Endometrial microvascular endothelial cells (primary cell): ENCODE results near the gene B3GLCT. TPM values are rescaled to one million over a fixed set of nuclear protein-coding genes. Genes with fewer than 3 reads are reported as not detected.

Experiments used
- in situ Hi-C: cut with HindIII; loops from 2 replicates; pipeline ENCODE4 v1.10.0; 2017; ENCODE audit warnings: low sequenced_read_pairs, low pct_unique_long_range_greater_than_20kb; ENCODE audit errors: inconsistent ontology term
- total RNA-seq: library from RNA; depleted of rRNA; stranded (reverse); fragments of >200 nt; gene quantifications from one replicate; pipeline ENCODE4 v1.2.3, GENCODE V29; 2015; ENCODE audit errors: inconsistent ontology term

Gene B3GLCT
- total RNA-seq, 1 donor from 2014 or later: 11.7 TPM

GRCh38 chr13:31369213-31369612 is 169.4 kb downstream of the B3GLCT start:
- in situ Hi-C loops: no loop called here

- in situ Hi-C loops: no loop called here
These were observed 172.7 kb downstream of the B3GLCT start for GRCh38 chr13:31372454-31372853.

- in situ Hi-C loops: no loop called here
These were observed 174.9 kb downstream of the B3GLCT start for GRCh38 chr13:31374682-31375081.

- in situ Hi-C loops: no loop called here
These were observed 178.2 kb downstream of the B3GLCT start for GRCh38 chr13:31377946-31378345.

- in situ Hi-C loops: no loop called here
These were observed 180.9 kb downstream of the B3GLCT start for GRCh38 chr13:31380715-31381114.

Other genes with a start within 250 kb of the B3GLCT start
- 64.0 TPM for gene HSPH1, start 38.1 kb upstream of the B3GLCT start, total RNA-seq